HG02623 (cell line): ENCODE data around the gene TCN1.
"Not testable (repeated sequence)": the region's sequence is repeated elsewhere in the genome, so short reads cannot be mapped to it uniquely, and the experiment has no call there.

ENCODE experiments used
- ATAC-seq: cut with Tn5 transposase; IDR thresholded peaks from one replicate; pipeline ENCODE4 v1.9.1; 2021; ENCODE audit warnings: moderate library complexity; ENCODE audit not compliant: unreplicated experiment

The TCN1 gene

DNA sequence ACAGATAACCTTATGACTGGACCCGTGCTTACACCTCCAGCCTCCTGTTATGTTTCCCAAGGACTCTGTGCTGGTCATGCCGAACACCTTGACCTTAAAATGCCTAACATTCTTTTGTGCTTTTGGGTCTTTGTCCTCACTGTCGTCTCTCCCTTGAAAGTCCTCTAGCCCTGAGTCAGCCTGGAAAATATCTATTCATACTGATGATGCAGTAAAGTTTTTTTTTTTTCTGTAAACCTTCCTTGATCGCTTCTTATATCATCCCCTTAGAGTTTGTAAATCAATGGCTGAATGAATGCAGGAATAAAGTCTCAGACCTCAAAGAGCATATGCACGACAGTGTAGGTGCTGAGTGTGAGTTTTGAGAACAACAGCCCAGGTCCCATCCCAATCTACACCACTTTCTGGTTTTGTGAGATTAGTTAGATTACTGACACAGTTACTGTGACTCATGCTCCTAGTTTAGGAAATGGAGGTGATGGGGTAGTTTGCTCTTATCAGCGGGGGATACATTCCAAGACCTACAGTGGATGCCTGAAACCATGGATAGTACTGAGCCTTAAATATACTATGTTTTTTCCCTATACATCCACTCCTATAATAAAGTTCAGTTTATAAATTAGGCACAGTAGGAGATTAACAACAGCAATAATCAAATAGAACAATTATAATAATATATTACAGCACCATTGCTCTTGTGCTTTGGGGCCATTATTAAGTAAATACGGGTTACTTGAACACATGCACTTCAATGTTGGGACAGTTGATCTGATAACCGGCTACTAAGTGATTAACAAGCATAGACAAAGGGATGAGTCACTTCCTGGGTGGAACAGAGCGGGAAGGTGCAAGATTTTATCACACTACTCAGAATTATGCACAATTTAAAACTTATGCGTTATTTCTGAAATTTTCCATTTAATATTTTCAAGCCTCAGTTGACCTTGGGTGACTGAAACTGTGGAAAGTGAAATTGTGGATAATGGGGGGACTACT lies 8.6 kb downstream of the TCN1 start:
- no peak for ATAC-seq

DNA sequence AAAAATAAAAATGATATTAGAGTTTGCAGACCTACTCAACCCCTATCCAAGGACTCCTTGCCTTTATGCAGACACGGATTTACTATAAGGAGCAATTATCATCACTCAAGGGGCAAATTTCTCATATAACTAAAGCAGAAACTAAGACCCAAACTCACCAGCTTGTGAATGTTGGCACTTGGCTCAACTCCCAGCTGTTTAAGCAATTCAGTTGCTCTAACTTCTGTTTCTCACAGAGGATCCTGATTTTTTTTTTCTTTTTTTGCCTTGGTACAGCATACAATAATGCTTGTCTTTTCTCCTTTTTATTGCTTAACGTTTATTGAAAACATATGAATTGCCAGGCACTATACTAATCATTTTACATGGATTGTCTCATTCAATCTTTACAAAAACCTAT lies 11.4 kb downstream of the TCN1 start:
- ATAC-seq, result no peak

DNA sequence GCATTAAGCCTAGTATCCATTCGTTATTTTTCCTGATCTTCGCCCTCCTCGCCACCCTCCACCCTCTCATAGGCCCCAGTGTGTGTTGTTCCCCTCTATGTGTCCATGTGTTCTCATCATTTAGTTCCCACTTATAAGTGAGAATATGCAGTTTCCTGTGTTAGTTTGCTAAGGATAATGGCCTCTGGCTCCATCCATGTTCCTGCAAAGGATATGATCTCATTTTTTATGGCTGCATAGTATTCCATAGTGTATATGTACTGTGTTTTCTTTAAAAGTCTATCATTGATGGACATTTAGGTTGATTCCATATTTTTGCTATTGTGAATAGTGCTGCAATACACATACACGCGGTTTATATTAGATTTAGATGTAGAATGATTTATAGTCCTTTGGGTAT lies 14.9 kb downstream of the TCN1 start:
- ATAC-seq, result not testable (repeated sequence)

DNA sequence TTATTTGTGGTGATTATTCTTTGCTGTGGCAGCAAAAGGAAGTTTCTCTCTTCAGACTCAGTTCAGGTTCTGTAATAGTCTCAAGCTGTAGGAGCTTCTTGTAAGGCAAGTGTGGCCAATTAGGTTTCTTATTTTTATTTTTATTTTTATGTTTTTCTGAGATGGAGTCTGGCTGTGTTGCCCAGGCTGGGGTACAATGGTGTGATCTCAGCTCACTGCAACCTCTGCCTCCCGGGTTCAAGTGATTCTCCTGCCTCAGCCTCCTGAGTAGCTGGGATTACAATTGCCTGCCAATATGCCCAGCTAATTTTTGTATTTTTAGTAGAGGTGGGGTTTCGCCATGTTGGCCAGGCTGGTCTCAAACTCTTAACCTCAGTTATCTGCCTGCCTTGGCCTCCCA lies 16.7 kb downstream of the TCN1 start:
- not testable (repeated sequence) for ATAC-seq

DNA sequence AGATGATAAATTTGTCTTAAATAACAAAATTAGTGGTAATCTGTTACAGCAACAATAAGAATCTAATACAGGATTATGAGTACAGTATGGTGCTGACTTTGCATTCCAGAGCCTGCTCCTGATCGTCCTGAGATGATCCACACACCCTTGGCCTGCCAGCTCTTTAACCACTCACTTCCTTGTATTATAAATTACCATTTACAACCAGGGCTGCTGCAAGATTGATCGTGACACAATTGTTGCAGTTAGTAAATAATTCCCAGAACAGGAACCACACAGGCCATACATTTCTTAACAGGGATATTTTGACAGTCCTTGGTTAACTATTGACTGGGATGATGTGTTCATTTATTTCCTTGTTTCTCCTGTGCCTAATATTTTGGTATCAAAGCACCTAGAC lies 17.2 kb downstream of the TCN1 start:
- no peak for ATAC-seq

DNA sequence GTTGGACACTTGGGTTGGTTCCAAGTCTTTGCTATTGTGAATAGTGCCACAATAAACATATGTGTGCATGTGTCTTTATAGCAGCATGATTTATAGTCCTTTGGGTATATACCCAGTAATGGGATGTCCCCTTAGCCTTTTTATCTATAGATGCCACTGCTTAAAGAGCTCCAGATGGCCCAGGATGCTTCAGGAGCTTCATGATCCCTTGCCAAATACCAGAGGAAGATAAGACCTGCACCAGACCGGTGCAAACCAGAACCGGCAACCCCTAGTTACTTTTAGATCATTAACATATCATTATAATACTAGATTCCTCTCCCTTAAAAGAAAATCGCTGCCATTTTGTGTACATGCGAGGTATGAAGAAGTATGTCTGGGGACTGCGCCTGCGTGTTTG lies 17.8 kb downstream of the TCN1 start:
- ATAC-seq, result not testable (repeated sequence)

DNA sequence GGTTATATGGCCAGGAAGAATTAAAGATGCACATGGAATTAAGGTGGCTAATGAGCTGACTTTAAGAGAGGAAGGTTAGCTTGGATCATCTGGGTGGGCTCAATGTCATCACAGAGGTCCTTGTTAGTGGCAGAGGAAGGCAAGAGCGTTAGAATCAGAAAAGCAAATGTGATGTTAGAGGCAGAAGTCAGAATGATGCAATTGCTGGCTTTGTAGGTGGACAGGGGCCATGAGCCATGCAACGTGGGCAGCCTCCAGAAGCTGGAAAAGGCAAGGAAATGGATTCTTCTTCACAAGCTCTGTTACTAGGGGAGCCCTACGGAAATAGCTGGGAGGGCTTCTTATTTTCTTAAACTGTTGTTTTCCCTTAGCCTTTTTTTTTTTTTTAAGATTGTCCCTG lies 18.7 kb downstream of the TCN1 start:
- no peak for ATAC-seq

DNA sequence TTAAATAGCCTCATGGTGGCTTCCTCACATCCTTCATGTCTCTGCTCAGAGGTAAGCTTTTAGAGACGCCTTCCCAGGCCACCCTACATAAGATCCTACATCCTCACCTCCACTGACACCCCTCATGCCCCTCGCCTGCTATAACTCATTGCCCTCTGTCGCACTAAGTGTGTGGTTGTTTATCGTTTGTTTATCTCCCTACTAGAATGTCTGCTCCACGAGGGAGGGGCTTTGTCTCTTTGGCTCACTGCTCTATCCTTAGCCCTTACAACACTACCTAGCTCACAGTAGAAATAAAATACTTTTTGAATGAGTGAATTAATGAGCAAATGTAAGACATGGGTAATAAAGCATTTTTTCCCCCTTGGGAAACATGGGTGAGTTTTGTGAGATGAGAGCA lies 19.7 kb downstream of the TCN1 start:
- ATAC-seq, result no peak

DNA sequence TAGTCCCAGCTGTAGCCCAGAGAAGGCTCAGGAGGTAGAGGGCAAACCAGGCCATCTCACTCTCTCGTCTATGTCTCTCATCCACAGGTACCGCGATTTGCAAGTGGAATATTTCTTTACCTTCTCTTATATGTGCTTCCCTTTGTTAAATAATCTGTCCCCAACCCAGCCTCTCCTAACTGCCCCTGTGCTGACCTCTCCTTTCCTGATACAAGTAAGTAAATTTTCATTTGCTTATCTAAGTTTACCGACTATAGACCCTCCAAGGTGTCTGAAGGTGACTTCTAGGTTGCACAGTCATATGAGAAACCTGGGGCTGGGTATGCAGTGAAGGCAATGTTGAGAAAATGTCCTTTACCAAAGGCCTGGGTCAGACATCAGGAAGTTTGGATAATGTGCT lies 20.9 kb downstream of the TCN1 start, which contains the start of gene CBLIF:
TSS of gene CBLIF (minus strand) at position 101 of the 400 bp plus-strand sequence. CDS start at position 55, 46 bp downstream.
- ATAC-seq, result no peak

DNA sequence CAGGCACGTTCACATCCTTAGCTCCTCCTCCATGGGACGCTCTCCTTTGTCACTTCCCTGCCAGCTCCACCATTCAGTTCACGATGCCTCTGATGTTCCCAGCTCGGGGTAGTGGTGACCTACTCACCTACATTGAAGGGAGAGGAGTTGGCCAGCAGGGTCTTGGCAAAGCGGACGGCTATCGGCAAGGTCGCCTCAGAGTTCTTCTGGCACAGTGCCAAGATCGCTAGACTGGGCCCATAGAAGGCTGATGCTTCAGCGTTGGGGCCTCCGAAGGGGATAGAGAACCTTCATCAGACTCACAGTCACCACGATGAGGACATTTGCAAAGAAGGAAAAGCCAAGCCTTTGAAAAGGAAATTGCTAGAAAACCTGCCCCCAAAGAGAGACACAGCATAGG lies 24.0 kb downstream of the TCN1 start:
- no peak for ATAC-seq

DNA sequence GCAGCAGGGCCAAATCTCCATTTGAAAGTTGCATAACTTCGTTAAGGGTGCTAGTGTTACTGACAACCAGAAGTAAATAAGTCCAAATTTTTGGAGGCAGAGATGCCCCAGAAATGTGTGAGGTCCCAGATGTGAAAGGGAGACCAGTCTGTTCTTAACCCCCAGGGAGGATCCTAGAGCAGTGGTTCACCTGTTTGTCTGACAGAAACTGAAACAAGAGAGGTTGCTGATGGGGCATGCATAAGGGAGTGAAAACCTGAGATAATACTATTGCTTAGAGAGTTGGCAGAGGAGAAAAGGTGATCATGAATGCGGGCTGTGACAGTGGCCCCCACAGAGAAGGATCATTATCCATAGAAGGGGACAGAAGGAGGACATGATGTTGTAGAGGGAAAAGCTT lies 24.8 kb downstream of the TCN1 start:
- peak; percentile 45 for ATAC-seq

DNA sequence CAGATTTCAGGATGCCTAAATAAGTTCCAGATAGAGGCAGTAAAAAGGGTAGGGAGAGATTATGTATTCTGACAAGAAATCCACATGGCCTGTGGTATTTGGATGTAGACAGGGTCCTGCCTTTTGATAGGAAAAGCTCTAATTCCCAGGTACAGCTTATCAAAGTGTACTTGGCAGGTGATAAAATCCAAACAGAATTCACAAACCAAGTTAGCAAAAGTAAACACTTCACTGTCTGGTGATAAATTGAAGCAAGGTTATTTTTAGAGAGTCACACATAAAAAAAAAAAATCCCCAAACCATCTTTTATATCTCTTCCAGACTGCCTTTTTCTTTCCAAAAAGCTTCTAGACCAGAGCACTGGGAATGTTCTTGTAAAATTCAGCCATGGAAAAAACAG lies 26.7 kb downstream of the TCN1 start:
- ATAC-seq, result no peak

DNA sequence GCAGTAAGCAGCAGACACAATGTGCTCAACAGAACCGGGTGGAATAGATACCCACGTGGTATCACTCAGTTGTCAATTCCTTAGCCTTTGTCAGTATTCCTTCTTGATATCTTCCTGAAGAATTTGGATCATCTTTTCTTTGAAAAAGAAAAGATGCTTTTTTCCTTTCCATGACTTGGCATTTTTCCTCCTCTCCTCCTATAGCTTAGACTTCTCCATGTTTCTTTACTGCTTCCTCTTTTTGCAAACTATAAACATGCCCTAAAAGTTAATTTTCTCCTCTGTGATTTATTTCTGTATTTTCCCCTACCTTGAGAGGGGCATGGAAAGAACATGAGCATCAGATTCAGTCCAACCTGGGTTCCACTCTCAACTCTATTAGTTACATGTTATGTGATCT lies 32.7 kb downstream of the TCN1 start:
- no peak for ATAC-seq

DNA sequence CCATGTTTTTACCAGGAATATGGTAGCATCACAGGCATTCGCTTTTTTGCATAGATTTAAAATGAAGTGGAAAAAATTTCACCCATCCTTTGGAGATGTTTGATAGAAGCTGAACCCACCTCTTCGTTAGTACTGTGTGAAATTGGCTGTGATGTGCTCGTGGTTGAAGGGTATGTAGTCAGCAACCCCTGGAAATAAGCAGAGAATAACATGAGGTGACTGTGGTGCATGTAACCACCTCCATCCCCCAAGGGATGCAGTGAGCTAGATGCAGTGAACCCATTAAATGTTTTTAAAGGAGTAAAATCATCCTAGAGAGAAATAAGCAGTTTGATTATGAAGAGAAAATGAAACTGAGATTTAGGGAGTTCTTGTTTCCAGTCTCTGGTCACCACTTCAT lies 36.9 kb downstream of the TCN1 start:
- ATAC-seq, result no peak

DNA sequence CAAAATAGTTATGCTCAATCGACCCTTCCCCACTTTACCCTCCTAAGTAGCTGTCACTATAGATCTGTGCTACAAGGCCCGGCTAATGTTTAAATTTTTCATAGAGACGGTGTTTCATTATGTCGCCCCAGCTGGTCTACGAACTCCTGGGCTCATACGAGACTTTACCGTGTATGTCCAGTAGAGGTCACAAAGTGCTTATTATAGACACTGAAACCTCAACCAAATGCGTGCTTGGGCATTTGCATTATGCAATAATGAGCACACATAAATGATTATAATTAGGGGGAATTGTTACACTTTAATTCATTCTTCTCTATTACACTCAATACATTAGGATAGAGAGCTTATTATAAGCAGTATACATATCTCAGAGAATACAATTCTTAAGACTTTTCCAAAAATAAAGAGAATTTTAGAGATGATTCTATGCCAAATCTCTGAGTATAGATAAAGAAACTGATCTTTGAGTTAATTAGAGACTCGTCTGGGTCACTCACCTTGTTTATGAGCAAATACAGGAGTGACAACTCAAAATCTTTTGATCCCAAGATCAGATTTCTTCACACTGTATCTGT lies 43.2 kb downstream of the TCN1 start:
- ATAC-seq, result peak; percentile 85

DNA sequence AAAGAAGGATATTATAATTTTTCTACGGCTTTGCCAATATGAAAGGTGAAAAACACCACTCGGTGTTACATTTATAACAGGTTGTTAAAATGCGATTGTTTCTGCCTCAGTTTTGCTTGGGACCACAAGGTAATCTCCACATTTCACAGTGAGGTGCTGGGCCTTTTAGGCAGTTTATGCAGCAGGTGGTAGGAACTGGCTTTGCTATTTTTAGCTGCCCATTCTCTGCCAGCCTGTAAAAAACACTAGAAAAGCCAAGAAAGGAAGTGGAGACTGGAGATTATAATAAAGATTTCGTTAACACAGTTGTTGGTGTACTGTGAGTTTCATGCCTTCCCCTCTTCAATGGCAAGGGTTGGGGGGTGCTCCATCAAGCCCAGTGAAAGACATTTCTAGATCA lies 47.7 kb downstream of the TCN1 start:
- no peak for ATAC-seq

DNA sequence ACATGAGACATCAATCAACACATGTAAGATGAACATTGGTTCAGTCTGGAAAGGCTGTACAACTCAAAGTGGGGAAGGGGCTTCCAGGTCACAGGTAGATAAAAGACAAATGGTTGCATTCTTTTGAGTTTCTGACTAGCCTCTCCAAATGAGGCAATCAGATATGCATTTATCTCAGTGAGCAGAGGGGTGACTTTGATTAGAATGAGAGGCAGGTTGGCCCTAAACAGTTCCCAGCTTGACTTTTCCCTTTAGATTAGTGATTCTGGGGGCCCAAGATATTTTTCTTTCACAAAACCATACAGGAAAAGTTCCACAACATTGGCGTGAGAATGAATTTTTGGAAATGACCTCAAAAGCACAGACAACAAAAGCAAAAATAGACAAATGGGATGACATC lies 49.9 kb downstream of the TCN1 start:
- not testable (repeated sequence) for ATAC-seq

DNA sequence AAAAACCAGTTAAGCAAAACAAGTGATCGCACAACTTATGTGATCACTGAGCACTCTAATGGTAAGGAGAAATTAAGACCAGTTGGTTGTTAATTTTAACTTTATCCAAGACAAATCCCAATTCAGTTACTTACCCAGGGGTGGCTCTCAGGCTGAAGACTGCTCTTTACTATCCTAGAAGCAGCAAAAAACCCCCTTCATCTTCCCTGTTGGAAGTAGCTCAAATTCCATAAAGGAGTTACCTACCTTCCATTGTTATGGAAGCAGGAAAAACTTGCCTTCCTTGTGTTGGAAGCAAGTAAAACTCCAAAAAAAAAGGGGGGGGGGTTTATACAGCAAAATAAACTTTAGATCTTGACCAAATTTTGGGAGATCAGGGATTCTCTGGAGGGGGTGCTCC lies 50.5 kb downstream of the TCN1 start:
- no peak for ATAC-seq

DNA sequence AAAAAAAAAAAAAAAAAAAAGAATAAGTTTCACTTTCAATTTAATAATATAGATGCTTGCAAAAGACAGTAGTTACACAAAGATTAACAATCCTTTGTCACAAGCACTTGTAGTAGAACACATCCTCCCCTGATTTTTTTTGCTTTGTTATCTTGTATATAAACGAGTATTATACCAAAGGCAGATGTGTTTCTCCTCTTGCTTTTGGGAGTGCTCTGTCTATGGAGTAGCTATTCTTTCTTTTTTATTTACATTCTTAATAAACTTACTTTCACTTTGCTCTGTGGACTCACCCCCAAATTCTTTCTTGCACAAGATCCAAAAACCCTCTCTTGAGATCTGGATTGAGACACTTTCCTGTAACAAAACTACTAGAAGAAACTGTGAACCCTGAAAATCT lies 52.3 kb downstream of the TCN1 start:
- ATAC-seq, result no peak

DNA sequence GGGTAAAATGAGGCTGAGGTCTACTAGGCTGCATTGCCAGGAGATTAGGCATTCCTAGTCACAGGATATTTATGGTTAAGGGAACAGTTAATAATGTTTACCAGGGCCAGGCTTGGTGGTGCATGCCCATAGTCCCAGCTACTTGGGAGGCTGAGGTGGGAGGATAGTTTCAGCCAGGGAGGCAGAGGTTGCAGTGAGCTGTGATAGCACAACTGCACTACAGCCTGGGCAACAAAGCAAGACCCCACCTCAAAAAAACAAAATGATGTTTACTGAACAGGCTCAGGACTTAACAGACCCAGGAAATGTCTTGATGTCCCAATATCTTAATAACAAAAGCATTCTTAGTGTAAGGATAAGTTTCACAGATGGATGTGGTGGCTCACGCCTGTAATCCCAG lies 52.9 kb downstream of the TCN1 start:
- no peak for ATAC-seq

DNA sequence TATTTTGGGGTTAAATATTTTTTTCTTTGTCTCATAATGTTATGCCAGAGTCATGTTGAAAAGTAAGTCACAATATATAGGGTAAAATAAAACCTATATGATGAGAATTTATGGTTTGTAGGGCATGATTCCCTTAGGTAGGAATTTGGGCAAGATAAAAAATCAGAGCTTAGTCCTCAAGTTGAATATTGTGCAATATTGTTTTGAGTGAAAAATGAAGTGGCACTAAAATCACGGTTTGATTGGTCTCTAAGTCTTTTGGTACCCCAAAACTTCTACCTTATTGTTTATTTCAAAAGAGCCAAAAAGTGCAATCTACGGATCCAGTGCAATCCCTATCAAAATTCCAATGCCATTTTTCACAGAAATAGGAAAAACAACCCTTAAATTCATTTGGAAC lies 54.1 kb downstream of the TCN1 start:
- ATAC-seq, result no peak

DNA sequence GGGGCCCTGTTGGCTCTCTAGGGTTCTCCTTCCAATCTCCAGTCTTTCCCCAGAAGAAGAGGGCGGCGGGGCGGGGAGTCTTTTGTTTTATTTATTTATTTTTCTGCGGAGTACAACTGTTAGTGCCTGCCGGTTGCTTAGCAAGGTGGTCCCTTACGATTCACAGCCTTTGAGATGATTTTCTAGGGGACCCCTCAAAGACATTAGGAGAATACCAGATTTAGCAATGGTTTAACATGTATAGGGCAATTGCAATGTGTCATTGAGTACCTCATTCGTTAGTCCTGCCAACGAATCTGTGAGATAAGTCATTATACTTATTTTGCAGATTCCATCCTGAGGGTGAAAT lies 55.4 kb downstream of the TCN1 start:
- no peak for ATAC-seq
